ENCODE data around the gene GTPBP10. TPM values are rescaled to one million over a fixed set of nuclear protein-coding genes. Genes with fewer than 3 reads are reported as not detected.

Gene GTPBP10
- total RNA-seq, 1 donor, result 16.0 TPM

DNA sequence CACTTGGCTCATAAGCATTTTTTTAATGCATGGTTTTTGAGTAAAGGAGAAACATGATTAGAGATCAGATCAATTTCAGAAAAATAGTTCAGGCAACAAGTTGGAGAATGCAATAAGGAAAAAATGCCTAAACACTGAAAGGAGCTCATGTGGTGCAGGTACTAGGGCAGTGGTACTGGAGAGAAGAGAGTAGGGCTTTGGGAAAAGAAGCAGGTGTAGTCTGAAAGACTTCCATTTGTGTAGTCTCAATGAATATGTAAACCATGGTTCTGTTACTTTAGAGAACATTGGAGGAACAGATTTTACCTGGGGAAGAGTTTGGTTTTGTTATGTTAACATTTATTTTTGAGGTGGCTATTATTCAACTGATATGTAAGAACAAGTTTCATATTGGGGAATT, 5.5 kb downstream of the GTPBP10 start:
- no peak for DNase-seq (ENCODE audit: low read depth)
- H3K4me3 ChIP-seq (ENCODE audit: low read depth, low read length), result no peak overlapping the region
- no peak for TF ChIP-seq CTCF (IDR thresholded peaks at IDR 0.05; ENCODE audit: insufficient read depth, low read depth, low read length)

DNA sequence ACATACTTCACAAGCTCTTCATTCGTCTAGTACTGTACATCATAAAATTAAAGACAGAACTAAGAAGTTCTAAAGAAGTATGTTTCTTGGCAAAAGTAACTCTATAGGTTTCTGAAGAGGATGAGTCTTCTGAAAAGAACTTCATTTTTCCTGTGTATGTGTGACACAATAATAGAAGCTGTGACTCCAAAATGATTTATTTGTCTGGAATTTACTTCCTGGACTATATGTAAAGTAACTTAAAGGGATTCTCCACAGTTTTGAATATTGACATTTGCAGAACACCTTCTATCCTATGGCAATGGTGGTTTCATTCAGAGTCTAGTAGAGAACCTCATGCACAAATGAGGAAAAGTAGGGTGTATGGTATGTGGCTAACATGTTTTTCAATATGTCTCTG, 36.9 kb downstream of the GTPBP10 start:
- DNase-seq (ENCODE audit: low read depth), result peak; percentile 22
- H3K4me3 ChIP-seq (ENCODE audit: low read depth, low read length), result no peak overlapping the region
- no peak for TF ChIP-seq CTCF (IDR thresholded peaks at IDR 0.05; ENCODE audit: insufficient read depth, low read depth, low read length)

DNA sequence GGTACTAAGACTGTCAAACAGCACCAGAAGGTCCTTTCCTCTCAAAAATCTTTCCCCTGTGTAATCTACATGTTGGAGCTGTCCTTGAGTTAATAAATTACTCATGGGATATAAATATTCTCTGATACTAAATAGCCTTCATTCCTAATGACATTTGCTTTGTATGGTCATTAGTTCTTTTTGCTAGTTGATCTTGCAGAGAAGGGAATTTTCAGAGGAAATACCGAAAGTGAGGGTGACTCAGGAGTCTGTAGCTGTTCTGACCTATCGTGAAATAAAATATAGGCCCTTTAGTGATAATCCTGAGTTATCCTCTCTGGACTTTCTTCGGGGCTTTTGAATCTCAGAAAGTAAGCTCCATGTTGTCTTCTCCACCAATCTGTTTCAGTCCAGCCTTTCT, 37.3 kb downstream of the GTPBP10 start:
- peak; percentile 31 for DNase-seq (ENCODE audit: low read depth)
- H3K4me3 ChIP-seq (ENCODE audit: low read depth, low read length), result no peak overlapping the region
- no peak for TF ChIP-seq CTCF (IDR thresholded peaks at IDR 0.05; ENCODE audit: insufficient read depth, low read depth, low read length)

GRCh38 chr7:90384433-90384832, 37.9 kb downstream of the GTPBP10 start:
- no peak for DNase-seq (ENCODE audit: low read depth)
- no peak for TF ChIP-seq CTCF (IDR thresholded peaks at IDR 0.05; ENCODE audit: insufficient read depth, low read depth, low read length)
- H3K4me3 ChIP-seq (ENCODE audit: low read depth, low read length), result no peak overlapping the region

GRCh38 chr7:90387470-90388240, 41.1 kb downstream of the GTPBP10 start:
- DNase-seq (ENCODE audit: low read depth), result no peak
- H3K4me3 ChIP-seq (ENCODE audit: low read depth, low read length), result no peak overlapping the region
- no peak for TF ChIP-seq CTCF (IDR thresholded peaks at IDR 0.05; ENCODE audit: insufficient read depth, low read depth, low read length)

GRCh38 chr7:90390926-90391325, 44.4 kb downstream of the GTPBP10 start:
- no peak for TF ChIP-seq CTCF (IDR thresholded peaks at IDR 0.05; ENCODE audit: insufficient read depth, low read depth, low read length)
- DNase-seq (ENCODE audit: low read depth), result no peak
- no peak overlapping the region for H3K4me3 ChIP-seq (ENCODE audit: low read depth, low read length)

- no peak overlapping the region for H3K4me3 ChIP-seq (ENCODE audit: low read depth, low read length)
- TF ChIP-seq CTCF (IDR thresholded peaks at IDR 0.05; ENCODE audit: insufficient read depth, low read depth, low read length), result no peak
- DNase-seq (ENCODE audit: low read depth), result no peak
Observed at GRCh38 chr7:90391488-90391887, 45.0 kb downstream of the GTPBP10 start.
